PC-9 (cell line): Measurements from ENCODE around the gene TRIM69.

Experiments used
- CTCF ChIP-seq: fragments of 200-600 bp; sonication (generic); conservative IDR thresholded peaks from 2 replicates; pipeline ENCODE4 v1.6.1; 2017; ENCODE audit warnings: mixed run types, antibody characterized with exemption, mild to moderate bottlenecking, moderate library complexity
- EZH2 ChIP-seq: fragments of 200-600 bp; sonication (generic); IDR thresholded peaks from 2 replicates; pipeline ENCODE4 v1.8.0; 2017; ENCODE audit warnings: antibody characterized with exemption, low read depth

GRCh38 chr15:44715142-44715796, 21.1 kb upstream of the TRIM69 start:
- TF ChIP-seq EZH2 (no peak), CTCF (no peak)
